ENCODE results near the gene ARHGAP4.
A peak's percentile ranks its signal among the peaks of the same experiment; 100 is the strongest.

The ARHGAP4 gene

GRCh38 chrX:153945956-153946943 lies 20.2 kb upstream of the ARHGAP4 start:
- no peak for TF ChIP-seq CTCF (IDR thresholded peaks at IDR 0.05; ENCODE audit: low read depth, low read length)
- no peak for DNase-seq (ENCODE audit: low read depth in 2 of 2)
- H3K4me3 ChIP-seq (replicated peaks in 1 of 2; ENCODE audit: low read depth in 2 of 2, low read length in 2 of 2): no peak overlapping the region

DNA sequence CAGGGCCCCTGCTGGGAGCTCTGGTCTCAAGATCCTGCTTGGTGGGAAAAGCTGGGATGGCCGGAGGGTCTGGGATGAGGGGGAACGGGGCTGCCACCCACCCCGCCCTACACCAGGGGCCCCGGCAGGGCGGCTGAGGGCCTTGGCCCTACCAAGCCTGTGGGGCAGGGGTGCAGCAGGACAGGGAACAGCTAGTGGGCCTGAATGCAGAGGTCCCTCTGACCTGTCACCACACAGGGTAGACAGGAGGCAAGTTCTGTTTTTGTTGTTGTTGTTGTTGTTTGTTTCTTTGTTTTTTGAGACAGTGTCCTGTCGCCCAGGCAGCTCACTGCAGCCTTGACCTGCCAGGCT lies 18.7 kb upstream of the ARHGAP4 start:
- no peak for TF ChIP-seq CTCF (IDR thresholded peaks at IDR 0.05; ENCODE audit: low read depth, low read length)
- no peak overlapping the region for H3K4me3 ChIP-seq (replicated peaks in 1 of 2; ENCODE audit: low read depth in 2 of 2, low read length in 2 of 2)
- no peak for DNase-seq (ENCODE audit: low read depth in 2 of 2)

- H3K4me3 ChIP-seq (replicated peaks in 1 of 2; ENCODE audit: low read depth in 2 of 2, low read length in 2 of 2): peak within 1 kb of the TSS in 1 of 2 donors; percentile 9
- DNase-seq (ENCODE audit: low read depth in 2 of 2): no peak
- no peak for TF ChIP-seq CTCF (IDR thresholded peaks at IDR 0.05; ENCODE audit: low read depth, low read length)
Measured at GRCh38 chrX:153944140-153944799, 18.2 kb upstream of the ARHGAP4 start, which contains the start of gene RENBP. Gene RENBP, minus strand, starts transcription at chrX:153944643. Its CDS starts 33 bp downstream, at chrX:153944610.

- no peak for DNase-seq (ENCODE audit: low read depth in 2 of 2)
- no peak for TF ChIP-seq CTCF (IDR thresholded peaks at IDR 0.05; ENCODE audit: low read depth, low read length)
- H3K4me3 ChIP-seq (replicated peaks in 1 of 2; ENCODE audit: low read depth in 2 of 2, low read length in 2 of 2): no peak overlapping the region
Measured at GRCh38 chrX:153941336-153942252, 15.5 kb upstream of the ARHGAP4 start.

DNA sequence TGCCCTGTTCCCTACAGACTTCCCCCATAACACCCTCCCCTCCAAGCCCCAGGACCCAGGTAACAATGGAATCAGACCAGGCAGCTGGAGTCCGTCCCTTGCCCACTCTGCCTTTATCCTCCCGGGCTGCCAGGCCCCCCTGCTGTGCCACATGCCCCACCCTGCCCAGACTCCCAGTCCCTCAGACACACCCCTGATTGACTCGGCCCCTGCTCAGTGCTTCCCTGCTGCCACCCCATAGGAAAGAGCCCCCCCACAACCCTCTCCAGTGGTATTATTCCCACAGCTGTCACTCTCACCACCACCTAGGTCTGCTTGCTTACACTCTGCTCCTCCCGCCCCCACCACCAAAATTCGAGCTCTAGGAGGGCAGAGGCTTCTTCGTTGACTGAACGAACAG lies 13.5 kb upstream of the ARHGAP4 start:
- no peak overlapping the region for H3K4me3 ChIP-seq (replicated peaks in 1 of 2; ENCODE audit: low read depth in 2 of 2, low read length in 2 of 2)
- no peak for DNase-seq (ENCODE audit: low read depth in 2 of 2)
- TF ChIP-seq CTCF (IDR thresholded peaks at IDR 0.05; ENCODE audit: low read depth, low read length): no peak

GRCh38 chrX:153938226-153938786 lies 12.2 kb upstream of the ARHGAP4 start:
- no peak for DNase-seq (ENCODE audit: low read depth in 2 of 2)
- TF ChIP-seq CTCF (IDR thresholded peaks at IDR 0.05; ENCODE audit: low read depth, low read length): no peak
- H3K4me3 ChIP-seq (replicated peaks in 1 of 2; ENCODE audit: low read depth in 2 of 2, low read length in 2 of 2): no peak overlapping the region
